ENCODE data around the gene YPEL3.

DNA sequence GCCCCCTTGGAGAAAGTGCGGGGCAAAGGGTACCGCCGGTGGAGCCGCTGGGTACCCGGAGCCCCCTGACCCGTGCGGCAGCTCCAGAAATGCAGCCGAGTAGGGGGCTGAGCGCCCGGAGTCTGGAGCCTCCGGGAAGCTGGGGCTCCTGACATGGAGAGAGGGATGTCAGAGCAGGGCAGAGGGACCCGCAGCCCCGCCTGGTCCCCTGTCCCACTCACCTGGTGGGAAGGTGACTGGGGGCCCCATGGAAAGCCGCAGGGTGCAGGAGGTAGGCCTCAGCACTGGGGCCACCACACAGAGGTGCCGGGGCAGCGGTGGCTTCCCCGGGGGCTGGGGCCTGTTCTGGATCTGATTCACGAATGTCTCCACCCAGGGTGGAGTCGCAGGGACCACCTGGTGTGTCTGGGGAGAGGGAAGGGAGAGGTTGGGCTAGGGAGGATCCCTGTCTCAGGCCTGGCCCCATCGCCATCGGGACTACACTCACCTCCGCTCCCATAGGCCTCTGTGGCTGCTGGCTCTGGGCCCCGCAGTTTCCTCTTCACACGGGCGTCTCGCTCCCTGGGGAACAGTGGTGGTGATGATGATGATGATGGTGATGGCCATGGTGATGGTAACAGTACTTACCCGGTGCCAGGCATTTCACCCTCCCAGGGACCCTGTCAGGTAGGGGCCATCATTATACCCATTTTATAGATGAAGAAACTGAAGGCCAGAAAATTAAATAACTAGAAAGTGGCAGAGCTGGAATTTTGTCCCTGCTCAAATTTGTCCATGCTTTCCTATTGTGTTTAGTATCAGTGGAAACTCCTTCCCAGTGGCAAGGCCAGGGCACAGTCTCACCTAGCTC, 9.5 kb downstream of the YPEL3 start:
- TF ChIP-seq EP300 (IDR thresholded peaks at IDR 0.05) (no peak), POLR2A (IDR thresholded peaks at IDR 0.05) (no peak)
- TF ChIP-seq, protein P1, sequence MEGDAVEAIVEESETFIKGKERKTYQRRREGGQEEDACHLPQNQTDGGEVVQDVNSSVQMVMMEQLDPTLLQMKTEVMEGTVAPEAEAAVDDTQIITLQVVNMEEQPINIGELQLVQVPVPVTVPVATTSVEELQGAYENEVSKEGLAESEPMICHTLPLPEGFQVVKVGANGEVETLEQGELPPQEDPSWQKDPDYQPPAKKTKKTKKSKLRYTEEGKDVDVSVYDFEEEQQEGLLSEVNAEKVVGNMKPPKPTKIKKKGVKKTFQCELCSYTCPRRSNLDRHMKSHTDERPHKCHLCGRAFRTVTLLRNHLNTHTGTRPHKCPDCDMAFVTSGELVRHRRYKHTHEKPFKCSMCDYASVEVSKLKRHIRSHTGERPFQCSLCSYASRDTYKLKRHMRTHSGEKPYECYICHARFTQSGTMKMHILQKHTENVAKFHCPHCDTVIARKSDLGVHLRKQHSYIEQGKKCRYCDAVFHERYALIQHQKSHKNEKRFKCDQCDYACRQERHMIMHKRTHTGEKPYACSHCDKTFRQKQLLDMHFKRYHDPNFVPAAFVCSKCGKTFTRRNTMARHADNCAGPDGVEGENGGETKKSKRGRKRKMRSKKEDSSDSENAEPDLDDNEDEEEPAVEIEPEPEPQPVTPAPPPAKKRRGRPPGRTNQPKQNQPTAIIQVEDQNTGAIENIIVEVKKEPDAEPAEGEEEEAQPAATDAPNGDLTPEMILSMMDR (IDR thresholded peaks at IDR 0.05): no peak

All from suprapubic skin (tissue), 3 donors.